ENCODE results near the gene MAPKAPK2.

Gene MAPKAPK2

GRCh38 chr1:206695733-206696132 lies 11.0 kb downstream of the MAPKAPK2 start:
- H3K9ac ChIP-seq (ENCODE audit: insufficient read length, low read depth), result no peak overlapping the region
- H3K9me3 ChIP-seq (ENCODE audit: insufficient read depth, low read length), result no peaks in the 10 kb centered on the region
- DNase-seq (ENCODE audit: low read depth, low spot score), result no peak
- H3K36me3 ChIP-seq (ENCODE audit: insufficient read depth, insufficient read length, low read length), result peaks cover 63% of the 10 kb centered on the region
- no peaks in the 10 kb centered on the region for H3K27me3 ChIP-seq (ENCODE audit: insufficient read depth, insufficient read length)
- peaks cover 28% of the 10 kb centered on the region for H3K4me1 ChIP-seq (ENCODE audit: insufficient read depth, insufficient read length)
- TF ChIP-seq ZNF274 (IDR thresholded peaks at IDR 0.05; ENCODE audit: low read depth, low read length) (no peak), YY1 (IDR thresholded peaks at IDR 0.05; ENCODE audit: insufficient read depth, insufficient read length) (no peak), SUZ12 (IDR thresholded peaks at IDR 0.05; ENCODE audit: extremely low read depth, insufficient read depth, insufficient read length) (no peak)
- no peak overlapping the region for H3K4me3 ChIP-seq (ENCODE audit: insufficient read length, low read depth)

- Histone ChIP-seq H3K4me1 (ENCODE audit: insufficient read depth, insufficient read length) (peaks cover 22% of the 10 kb centered on the region), H3K9me3 (ENCODE audit: insufficient read depth, low read length) (no peaks in the 10 kb centered on the region), H3K36me3 (ENCODE audit: insufficient read depth, insufficient read length, low read length) (peaks cover 60% of the 10 kb centered on the region), H3K9ac (ENCODE audit: insufficient read length, low read depth) (no peak overlapping the region), H3K4me3 (ENCODE audit: insufficient read length, low read depth) (no peak overlapping the region), H3K27me3 (ENCODE audit: insufficient read depth, insufficient read length) (no peaks in the 10 kb centered on the region)
- no peak for DNase-seq (ENCODE audit: low read depth, low spot score)
- TF ChIP-seq ZNF274 (IDR thresholded peaks at IDR 0.05; ENCODE audit: low read depth, low read length) (no peak), SUZ12 (IDR thresholded peaks at IDR 0.05; ENCODE audit: extremely low read depth, insufficient read depth, insufficient read length) (no peak), YY1 (IDR thresholded peaks at IDR 0.05; ENCODE audit: insufficient read depth, insufficient read length) (no peak)
Observed at GRCh38 chr1:206696812-206697585, 12.3 kb downstream of the MAPKAPK2 start.

- Histone ChIP-seq H3K36me3 (ENCODE audit: insufficient read depth, insufficient read length, low read length) (peaks cover 52% of the 10 kb centered on the region), H3K9ac (ENCODE audit: insufficient read length, low read depth) (no peak overlapping the region), H3K4me1 (ENCODE audit: insufficient read depth, insufficient read length) (peaks cover 17% of the 10 kb centered on the region), H3K9me3 (ENCODE audit: insufficient read depth, low read length) (no peaks in the 10 kb centered on the region), H3K4me3 (ENCODE audit: insufficient read length, low read depth) (no peak overlapping the region), H3K27me3 (ENCODE audit: insufficient read depth, insufficient read length) (no peaks in the 10 kb centered on the region)
- DNase-seq (ENCODE audit: low read depth, low spot score), result no peak
- TF ChIP-seq YY1 (IDR thresholded peaks at IDR 0.05; ENCODE audit: insufficient read depth, insufficient read length) (no peak), ZNF274 (IDR thresholded peaks at IDR 0.05; ENCODE audit: low read depth, low read length) (no peak), SUZ12 (IDR thresholded peaks at IDR 0.05; ENCODE audit: extremely low read depth, insufficient read depth, insufficient read length) (no peak)
Observed at GRCh38 chr1:206698011-206698410, 13.3 kb downstream of the MAPKAPK2 start.

- Histone ChIP-seq H3K4me3 (ENCODE audit: insufficient read length, low read depth) (no peak overlapping the region), H3K9me3 (ENCODE audit: insufficient read depth, low read length) (no peaks in the 10 kb centered on the region), H3K9ac (ENCODE audit: insufficient read length, low read depth) (no peak overlapping the region), H3K27me3 (ENCODE audit: insufficient read depth, insufficient read length) (no peaks in the 10 kb centered on the region), H3K36me3 (ENCODE audit: insufficient read depth, insufficient read length, low read length) (peaks cover 42% of the 10 kb centered on the region), H3K4me1 (ENCODE audit: insufficient read depth, insufficient read length) (peaks cover 9% of the 10 kb centered on the region)
- no peak for TF ChIP-seq SUZ12 (IDR thresholded peaks at IDR 0.05; ENCODE audit: extremely low read depth, insufficient read depth, insufficient read length)
- no peak for TF ChIP-seq ZNF274 (IDR thresholded peaks at IDR 0.05; ENCODE audit: low read depth, low read length)
- no peak for TF ChIP-seq YY1 (IDR thresholded peaks at IDR 0.05; ENCODE audit: insufficient read depth, insufficient read length)
- no peak for DNase-seq (ENCODE audit: low read depth, low spot score)
Observed at GRCh38 chr1:206699000-206699586, 14.4 kb downstream of the MAPKAPK2 start.

- no peaks in the 10 kb centered on the region for H3K27me3 ChIP-seq (ENCODE audit: insufficient read depth, insufficient read length)
- no peak overlapping the region for H3K4me3 ChIP-seq (ENCODE audit: insufficient read length, low read depth)
- H3K36me3 ChIP-seq (ENCODE audit: insufficient read depth, insufficient read length, low read length), result peaks cover 42% of the 10 kb centered on the region
- no peak for DNase-seq (ENCODE audit: low read depth, low spot score)
- TF ChIP-seq YY1 (IDR thresholded peaks at IDR 0.05; ENCODE audit: insufficient read depth, insufficient read length), result no peak
- TF ChIP-seq SUZ12 (IDR thresholded peaks at IDR 0.05; ENCODE audit: extremely low read depth, insufficient read depth, insufficient read length), result no peak
- no peak for TF ChIP-seq ZNF274 (IDR thresholded peaks at IDR 0.05; ENCODE audit: low read depth, low read length)
- peaks cover 7% of the 10 kb centered on the region for H3K4me1 ChIP-seq (ENCODE audit: insufficient read depth, insufficient read length)
- H3K9me3 ChIP-seq (ENCODE audit: insufficient read depth, low read length), result no peaks in the 10 kb centered on the region
- no peak overlapping the region for H3K9ac ChIP-seq (ENCODE audit: insufficient read length, low read depth)
Observed at GRCh38 chr1:206699626-206700025, 14.9 kb downstream of the MAPKAPK2 start.

DNA sequence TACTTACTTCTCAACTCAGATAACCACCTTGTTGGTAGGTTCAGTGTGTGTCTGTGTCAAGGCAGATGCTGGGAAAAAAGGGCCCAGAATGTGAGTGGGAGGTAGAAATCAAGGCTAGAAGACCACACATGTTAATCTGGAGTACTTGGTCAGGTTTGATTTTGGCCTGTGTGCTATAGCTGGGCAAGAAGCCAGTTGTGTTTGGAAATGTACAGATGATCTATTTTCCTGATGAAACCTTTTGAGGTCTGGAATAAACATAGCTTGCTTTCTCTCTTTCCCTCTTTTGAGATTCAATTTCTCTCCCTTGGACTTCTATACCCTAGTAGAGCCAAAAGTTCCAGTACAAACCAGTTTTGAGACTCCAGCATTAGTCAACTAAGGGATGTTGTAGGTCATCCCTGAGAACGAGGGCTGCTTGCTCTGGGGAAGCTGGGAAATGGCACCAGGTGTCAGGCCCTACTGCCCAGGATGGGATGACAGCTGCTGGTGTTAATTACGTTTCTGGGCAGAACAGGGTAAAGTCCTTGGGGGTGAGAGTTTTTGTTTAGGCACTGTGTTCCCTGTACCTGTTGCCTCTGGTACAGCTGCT lies 15.8 kb downstream of the MAPKAPK2 start:
- no peak for DNase-seq (ENCODE audit: low read depth, low spot score)
- Histone ChIP-seq H3K9ac (ENCODE audit: insufficient read length, low read depth) (no peak overlapping the region), H3K9me3 (ENCODE audit: insufficient read depth, low read length) (no peaks in the 10 kb centered on the region), H3K27me3 (ENCODE audit: insufficient read depth, insufficient read length) (no peaks in the 10 kb centered on the region), H3K4me1 (ENCODE audit: insufficient read depth, insufficient read length) (peaks cover 10% of the 10 kb centered on the region), H3K36me3 (ENCODE audit: insufficient read depth, insufficient read length, low read length) (peaks cover 41% of the 10 kb centered on the region), H3K4me3 (ENCODE audit: insufficient read length, low read depth) (no peak overlapping the region)
- TF ChIP-seq SUZ12 (IDR thresholded peaks at IDR 0.05; ENCODE audit: extremely low read depth, insufficient read depth, insufficient read length), result no peak
- TF ChIP-seq YY1 (IDR thresholded peaks at IDR 0.05; ENCODE audit: insufficient read depth, insufficient read length), result no peak
- no peak for TF ChIP-seq ZNF274 (IDR thresholded peaks at IDR 0.05; ENCODE audit: low read depth, low read length)

GRCh38 chr1:206702260-206702659 lies 17.6 kb downstream of the MAPKAPK2 start:
- Histone ChIP-seq H3K4me3 (ENCODE audit: insufficient read length, low read depth) (no peak overlapping the region), H3K4me1 (ENCODE audit: insufficient read depth, insufficient read length) (peaks cover 21% of the 10 kb centered on the region)

More at GRCh38 chr1:206702260-206702659, 17.6 kb downstream of the MAPKAPK2 start:
- H3K9me3 ChIP-seq (ENCODE audit: insufficient read depth, low read length), result no peaks in the 10 kb centered on the region
- no peaks in the 10 kb centered on the region for H3K27me3 ChIP-seq (ENCODE audit: insufficient read depth, insufficient read length)
- no peak for DNase-seq (ENCODE audit: low read depth, low spot score)
- peaks cover 25% of the 10 kb centered on the region for H3K36me3 ChIP-seq (ENCODE audit: insufficient read depth, insufficient read length, low read length)
- H3K9ac ChIP-seq (ENCODE audit: insufficient read length, low read depth), result no peak overlapping the region
- no peak for TF ChIP-seq ZNF274 (IDR thresholded peaks at IDR 0.05; ENCODE audit: low read depth, low read length)
- TF ChIP-seq SUZ12 (IDR thresholded peaks at IDR 0.05; ENCODE audit: extremely low read depth, insufficient read depth, insufficient read length), result no peak
- no peak for TF ChIP-seq YY1 (IDR thresholded peaks at IDR 0.05; ENCODE audit: insufficient read depth, insufficient read length)
